Measurements from ENCODE around the gene BCR.
A peak's percentile ranks its signal among the peaks of the same experiment; 100 is the strongest.

Gene BCR

GRCh38 chr22:23232094-23232905 is 52.0 kb downstream of the BCR start:
- no peak for DNase-seq

- no peak for DNase-seq
Measured at GRCh38 chr22:23233084-23233531, 52.8 kb downstream of the BCR start.

- peak in 1 of 5 experiments; percentile 25 for DNase-seq
Measured at GRCh38 chr22:23233752-23234408, 53.6 kb downstream of the BCR start.

GRCh38 chr22:23234409-23235161 is 54.3 kb downstream of the BCR start:
- DNase-seq: no peak

GRCh38 chr22:23235425-23235824 is 55.1 kb downstream of the BCR start:
- DNase-seq: no peak

GRCh38 chr22:23236026-23236425 is 55.7 kb downstream of the BCR start:
- no peak for DNase-seq

- DNase-seq: no peak
Measured at GRCh38 chr22:23236440-23237184, 56.3 kb downstream of the BCR start.

GRCh38 chr22:23237201-23237798 is 57.0 kb downstream of the BCR start:
- no peak for DNase-seq

- DNase-seq: peak in 2 of 5 experiments; percentile 20 to 22
Measured at GRCh38 chr22:23237841-23238240, 57.5 kb downstream of the BCR start.

GRCh38 chr22:23238707-23239106 is 58.4 kb downstream of the BCR start:
- DNase-seq: no peak

GRCh38 chr22:23239429-23239828 is 59.1 kb downstream of the BCR start:
- no peak for DNase-seq

GRCh38 chr22:23240639-23241389 is 60.5 kb downstream of the BCR start:
- peak in 1 of 5 experiments; percentile 46 for DNase-seq

- DNase-seq: no peak
Measured at GRCh38 chr22:23241562-23242472, 61.5 kb downstream of the BCR start.

GRCh38 chr22:23242473-23243001 is 62.2 kb downstream of the BCR start:
- DNase-seq: no peak

- DNase-seq: peak in 4 of 5 experiments; percentile 54 to 93 (median 64)
Measured at GRCh38 chr22:23243006-23243573, 62.8 kb downstream of the BCR start.

GRCh38 chr22:23243859-23244689 is 63.8 kb downstream of the BCR start:
- DNase-seq: no peak

GRCh38 chr22:23244690-23245044 is 64.4 kb downstream of the BCR start:
- DNase-seq: no peak

- no peak for DNase-seq
Measured at GRCh38 chr22:23245045-23245798, 64.9 kb downstream of the BCR start.
